Keratinocyte (primary cell): ENCODE measurements around the gene PITPNM3. TPM values are rescaled to one million over a fixed set of nuclear protein-coding genes. Genes with fewer than 3 reads are reported as not detected.

Experiments used
- DNase-seq: peaks from one replicate; pipeline ENCODE4 v3.0.0-alpha.2; 2011; ENCODE audit warnings: low read depth, missing footprints, low spot score
- FAIRE-seq: peaks from 2 replicates; lab custom pipeline; 2011; peaks lifted over from hg19 to GRCh38; lab: Jason Lieb, UNC
- H2AFZ ChIP-seq: 2 replicates; pipeline ENCODE4 v1.6.0; 2012; ENCODE audit warnings: low read length, control low read depth, inconsistent platforms; ENCODE audit not compliant: control insufficient read depth
- H3K27ac ChIP-seq: 2 replicates; pipeline ENCODE4 v1.5.1; 2011; ENCODE audit warnings: low read length; ENCODE audit not compliant: control insufficient read depth, insufficient read depth
- H3K27me3 ChIP-seq: 3 replicates; pipeline ENCODE4 v1.6.0; 2011; ENCODE audit warnings: low read length; ENCODE audit not compliant: control insufficient read depth, insufficient read depth; ENCODE audit errors: extremely low read depth
- H3K36me3 ChIP-seq, 2 experiments: 2 replicates in 1 of 2; 3 replicates in 1 of 2; pipeline ENCODE4 v1.5.1; 2011; ENCODE audit warnings: low read length in 2 of 2, mild to moderate bottlenecking in 1 of 2; ENCODE audit not compliant: control insufficient read depth in 2 of 2, insufficient read depth in 2 of 2; ENCODE audit errors: extremely low read depth in 1 of 2
- H3K4me1 ChIP-seq: 3 replicates; pipeline ENCODE4 v1.5.1; 2011; ENCODE audit warnings: low read length; ENCODE audit not compliant: control insufficient read depth, insufficient read depth; ENCODE audit errors: extremely low read depth
- H3K4me2 ChIP-seq: 3 replicates; pipeline ENCODE4 v1.6.0; 2011; ENCODE audit warnings: low read depth, low read length; ENCODE audit not compliant: control insufficient read depth, insufficient read depth; ENCODE audit errors: extremely low read depth
- H3K4me3 ChIP-seq, 3 experiments: fragments of 200-600 bp in 1 of 3; sonication (generic) in 1 of 3; 2 replicates in 2 of 3; 3 replicates in 1 of 3; pipeline ENCODE4 v1.5.1; 2011 to 2016; ENCODE audit warnings: low read length in 3 of 3, mild to moderate bottlenecking in 3 of 3, control low read depth in 2 of 3, inconsistent platforms in 1 of 3, low read depth in 1 of 3, mixed read lengths in 1 of 3, mixed run types in 1 of 3, moderate library complexity in 1 of 3; ENCODE audit not compliant: control insufficient read depth in 2 of 3, insufficient read depth in 2 of 3; ENCODE audit errors: extremely low read depth in 1 of 3
- H3K79me2 ChIP-seq: 2 replicates; pipeline ENCODE4 v1.6.0; 2012; ENCODE audit warnings: low read length; ENCODE audit not compliant: control insufficient read depth, insufficient read depth
- H3K9ac ChIP-seq: 3 replicates; pipeline ENCODE4 v1.6.0; 2011; ENCODE audit warnings: low read length; ENCODE audit not compliant: control insufficient read depth, insufficient read depth; ENCODE audit errors: extremely low read depth
- H3K9me1 ChIP-seq: 3 replicates; pipeline ENCODE4 v1.6.0; 2011; ENCODE audit warnings: low read length; ENCODE audit not compliant: control insufficient read depth, insufficient read depth; ENCODE audit errors: extremely low read depth
- H3K9me3 ChIP-seq: 2 replicates; pipeline ENCODE4 v1.5.1; 2012; ENCODE audit warnings: low read depth, low read length; ENCODE audit not compliant: control insufficient read depth
- H4K20me1 ChIP-seq: 3 replicates; pipeline ENCODE4 v1.6.0; 2011; ENCODE audit warnings: low read length; ENCODE audit not compliant: control insufficient read depth, insufficient read depth; ENCODE audit errors: extremely low read depth
- CTCF ChIP-seq, 3 experiments: IDR thresholded peaks in 1 of 3; conservative IDR thresholded peaks in 1 of 3; optimal IDR thresholded peaks in 1 of 3; 2 replicates in 2 of 3; 3 replicates in 1 of 3; pipeline versions ENCODE3 to v1.5.1; 2011; ENCODE audit warnings: low read length in 3 of 3, mild to moderate bottlenecking in 3 of 3, moderate library complexity in 2 of 3, control low read depth in 1 of 3, inconsistent platforms in 1 of 3; ENCODE audit not compliant: insufficient read depth in 2 of 3; ENCODE audit errors: extremely low read depth in 1 of 3
- EZH2 ChIP-seq: IDR thresholded peaks from one replicate; pipeline ENCODE4 v1.6.1; 2012; ENCODE audit warnings: inconsistent platforms, mild to moderate bottlenecking, low read length, moderate library complexity
- dilution Hi-C: fragments of 300-500 bp; cut with MboI; formaldehyde crosslinking; loops from one replicate; pipeline ENCODE4 v1.7.0; 2020; ENCODE audit warnings: low sequenced_read_pairs; ENCODE audit not compliant: extremely low pct_ligation_motif_present
- polyA plus RNA-seq, 5 experiments: library from polyadenylated mRNA; depleted of rRNA in 3 of 5; stranded (reverse) in 3 of 5; stranded (forward) in 1 of 5; unstranded in 1 of 5; fragments of >200 nt; gene quantifications; 1 replicate in 1 of 5; 2 replicates in 3 of 5; 3 replicates in 1 of 5; pipeline versions ENCODE4 v1.2.1 to v1.2.3, GENCODE V29; 2011 to 2012; ENCODE audit warnings: missing spikeins in 2 of 5, low read depth in 1 of 5, low replicate concordance in 1 of 5

Gene PITPNM3
- polyA plus RNA-seq, 1 donor (not counting 4 experiments of a cell fraction or from before 2014, with no cell fraction given), result 7.7 TPM

- Histone ChIP-seq H3K27me3 (no peaks in the 10 kb centered on the region), H3K4me2 (no peak overlapping the region), H3K27ac (no peak overlapping the region), H3K9me1 (no peaks in the 10 kb centered on the region), H3K79me2 (no peaks in the 10 kb centered on the region), H3K4me1 (no peaks in the 10 kb centered on the region), H3K36me3 (peaks cover 4% of the 10 kb centered on the region in 2 experiments), H3K9me3 (no peaks in the 10 kb centered on the region), H3K4me3 (no peak overlapping the region), H4K20me1 (no peaks in the 10 kb centered on the region), H2AFZ (no peak overlapping the region), H3K9ac (no peak overlapping the region)
- dilution Hi-C loops, result no loop called here
- no peak for DNase-seq
- FAIRE-seq, result no peak
- no peak for TF ChIP-seq CTCF (optimal IDR thresholded peaks at IDR 0.05 in 1 of 3, IDR thresholded peaks at IDR 0.05 in 1 of 3, conservative IDR thresholded peaks at IDR 0.05 in 1 of 3; ENCODE audit: extremely low read depth in 1 of 3, insufficient read depth in 2 of 3, low read length in 3 of 3)
Measured at GRCh38 chr17:6488008-6488539, 68.3 kb downstream of the PITPNM3 start.

- dilution Hi-C loops, result no loop called here
- no peak for DNase-seq
- Histone ChIP-seq H3K4me1 (no peaks in the 10 kb centered on the region), H4K20me1 (no peaks in the 10 kb centered on the region), H3K36me3 (peaks cover 4% of the 10 kb centered on the region in 2 experiments), H3K9me1 (no peaks in the 10 kb centered on the region), H3K4me2 (no peak overlapping the region), H3K9me3 (no peaks in the 10 kb centered on the region), H3K27me3 (no peaks in the 10 kb centered on the region), H3K4me3 (no peak overlapping the region), H2AFZ (no peak overlapping the region), H3K79me2 (no peaks in the 10 kb centered on the region), H3K27ac (no peak overlapping the region), H3K9ac (no peak overlapping the region)
- TF ChIP-seq CTCF (optimal IDR thresholded peaks at IDR 0.05 in 1 of 3, IDR thresholded peaks at IDR 0.05 in 1 of 3, conservative IDR thresholded peaks at IDR 0.05 in 1 of 3; ENCODE audit: extremely low read depth in 1 of 3, insufficient read depth in 2 of 3, low read length in 3 of 3) (no peak), EZH2 (no peak)
- FAIRE-seq, result no peak
Measured at GRCh38 chr17:6487251-6488007, 68.9 kb downstream of the PITPNM3 start.
